NCI-H146 treated with DMSO at 0.1 percent for 48 hours (cell line): ENCODE measurements around the gene FBXO11.
"Not testable (repeated sequence)": the region's sequence is repeated elsewhere in the genome, so short reads cannot be mapped to it uniquely, and the experiment has no call there.

Experiments used
- DNase-seq: peaks from one replicate; lab custom pipeline; 2025; ENCODE audit not compliant: unreplicated experiment; lab: John Stamatoyannopoulos, UW

FBXO11 gene

GRCh38 chr2:47906157-47907038, at the start of gene FBXO11:
TSS of gene FBXO11 (minus strand) at chr2:47906498. CDS start at chr2:47905720, 778 bp downstream.
- DNase-seq = peak; percentile 91

GRCh38 chr2:47950340-47951301, 44.3 kb upstream of the FBXO11 start:
- DNase-seq = no peak

DNA sequence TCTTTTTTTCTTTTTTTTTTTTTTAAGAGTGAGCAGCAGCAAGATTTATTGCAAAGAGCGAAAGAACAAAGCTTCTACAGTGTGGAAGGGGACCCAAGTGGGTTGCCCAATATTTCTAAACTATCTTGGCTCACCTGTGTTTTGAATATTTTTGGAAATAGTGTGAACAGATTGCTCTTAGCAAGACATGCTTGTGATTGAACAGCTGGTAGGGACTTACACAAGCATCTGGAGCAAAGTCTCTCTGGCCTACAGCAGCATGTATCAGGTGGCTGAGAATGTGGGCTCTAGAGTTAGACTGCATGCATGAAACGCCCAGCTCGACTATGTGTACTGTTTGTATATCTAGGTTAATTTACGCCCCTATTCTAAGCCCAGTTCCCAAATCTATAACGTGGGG, 40.3 kb upstream of the FBXO11 start:
- no peak for DNase-seq

DNA sequence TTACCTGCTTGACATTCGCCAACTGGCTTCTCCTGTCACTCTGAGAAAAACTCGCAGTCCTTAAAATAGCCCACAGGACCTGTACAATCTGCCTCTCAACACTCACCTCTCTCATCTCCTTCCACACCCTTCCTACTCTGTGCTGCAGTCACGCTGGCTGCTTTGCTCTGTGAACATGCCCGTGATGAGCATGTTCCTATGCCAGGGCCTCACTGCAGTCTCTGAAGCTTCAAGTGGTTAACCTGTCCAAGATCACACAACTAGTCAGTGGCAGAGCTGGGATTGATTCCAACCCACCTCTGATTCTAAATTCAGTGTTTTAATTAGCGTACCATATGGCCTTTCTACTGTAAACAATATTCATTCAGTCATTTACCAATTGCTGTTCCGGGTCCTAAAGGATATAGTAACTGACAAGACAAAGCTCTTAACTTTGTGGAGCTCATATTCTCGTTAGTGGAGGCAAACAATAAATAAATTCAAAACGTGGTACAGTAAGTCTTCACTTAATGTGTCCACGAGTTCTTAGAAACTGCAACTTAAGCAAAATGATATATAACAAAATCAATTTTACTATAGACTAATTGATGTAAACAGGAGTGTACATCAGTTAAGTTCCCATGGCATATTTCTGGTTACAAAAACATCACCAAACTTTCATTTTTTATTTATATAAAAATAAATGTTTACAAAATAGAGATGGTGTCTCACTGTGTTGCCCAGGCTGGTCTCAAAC, 38.9 kb upstream of the FBXO11 start:
- DNase-seq = no peak

- no peak for DNase-seq
These were observed 35.6 kb upstream of the FBXO11 start for GRCh38 chr2:47941936-47942335.

GRCh38 chr2:47937677-47938076, 31.4 kb upstream of the FBXO11 start:
- DNase-seq = no peak

DNA sequence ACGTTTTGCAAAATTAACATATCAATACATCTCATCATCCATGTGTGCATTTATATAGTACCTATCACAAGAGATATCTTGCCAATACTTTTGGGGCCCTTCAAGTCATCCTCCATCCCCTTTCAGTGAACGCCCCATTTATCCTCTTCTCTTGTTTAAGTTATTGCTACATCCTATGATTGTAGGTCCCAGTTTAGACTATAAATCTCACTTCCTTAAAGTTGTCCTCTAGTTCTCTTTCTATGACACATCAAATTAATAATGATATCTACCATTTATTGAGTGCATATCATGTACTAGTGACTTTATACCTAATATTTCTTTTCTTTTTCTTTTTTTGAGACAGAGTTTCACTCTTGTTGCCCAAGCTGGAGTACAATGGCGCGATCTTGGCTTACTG, 28.8 kb upstream of the FBXO11 start:
- no peak for DNase-seq

DNA sequence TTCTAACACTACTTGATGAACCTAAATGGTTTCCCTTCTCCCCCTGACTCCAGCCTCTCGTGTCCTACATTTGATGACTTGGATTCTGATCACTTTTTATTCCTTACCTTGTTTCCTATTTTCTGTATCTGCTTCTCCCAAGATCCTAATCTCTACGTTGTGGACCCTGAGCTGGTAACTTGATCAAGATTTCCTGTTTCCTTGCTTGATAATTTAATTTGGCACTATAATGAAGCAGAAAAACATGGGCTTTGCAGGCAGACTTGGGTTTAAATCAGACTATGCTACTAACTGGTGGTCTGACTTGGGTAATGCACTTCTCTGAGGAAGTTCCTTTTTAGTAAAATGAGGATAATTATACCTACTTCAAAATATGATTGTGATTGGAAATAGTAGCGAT, 11.7 kb upstream of the FBXO11 start:
- no peak for DNase-seq

GRCh38 chr2:47917276-47917961, 11.1 kb upstream of the FBXO11 start:
- no peak for DNase-seq

- DNase-seq = no peak
These were observed 10.1 kb upstream of the FBXO11 start for GRCh38 chr2:47916412-47916811.

DNA sequence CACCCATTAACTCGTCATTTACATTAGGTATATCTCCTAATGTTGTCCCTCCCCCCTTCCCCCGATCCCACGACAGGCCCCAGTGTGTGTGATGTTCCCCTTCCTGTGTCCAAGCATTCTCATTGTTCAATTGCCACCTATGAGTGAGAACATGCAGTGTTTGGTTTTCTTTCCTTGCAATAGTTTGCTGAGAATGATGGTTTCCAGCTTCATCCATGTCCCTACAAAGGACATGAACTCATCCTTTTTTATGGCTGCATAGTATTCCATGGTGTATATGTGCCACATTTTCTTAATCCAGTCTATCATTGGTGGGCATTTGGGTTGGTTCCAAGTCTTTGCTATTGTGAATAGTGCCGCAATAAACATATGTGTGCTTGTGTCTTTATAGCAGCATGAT, 4.4 kb upstream of the FBXO11 start:
- DNase-seq = not testable (repeated sequence)

DNA sequence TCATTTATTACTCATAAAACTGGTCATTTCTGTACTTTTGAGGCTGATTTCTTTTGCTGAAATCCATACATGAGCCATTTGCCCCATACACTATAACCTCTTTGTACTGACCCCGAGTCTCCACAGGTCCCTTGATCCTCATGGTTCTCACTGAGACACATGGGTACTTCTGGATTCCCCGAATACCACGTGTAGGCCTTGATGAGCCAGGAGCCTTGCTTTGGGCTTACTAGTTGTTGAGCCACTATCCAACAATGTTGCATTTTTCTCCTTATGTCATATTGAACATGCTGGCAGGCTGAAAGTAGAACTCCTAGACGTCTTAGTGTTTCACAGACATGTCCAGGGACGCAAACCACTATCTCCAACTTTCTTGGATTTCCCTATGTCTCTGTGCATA, 2.4 kb upstream of the FBXO11 start:
- DNase-seq = no peak

- no peak for DNase-seq
These were observed 912 bp upstream of the FBXO11 start for GRCh38 chr2:47907039-47907781.

- peak; percentile 41 for DNase-seq
These were observed 727 bp downstream of the FBXO11 start for GRCh38 chr2:47905386-47906156.

DNA sequence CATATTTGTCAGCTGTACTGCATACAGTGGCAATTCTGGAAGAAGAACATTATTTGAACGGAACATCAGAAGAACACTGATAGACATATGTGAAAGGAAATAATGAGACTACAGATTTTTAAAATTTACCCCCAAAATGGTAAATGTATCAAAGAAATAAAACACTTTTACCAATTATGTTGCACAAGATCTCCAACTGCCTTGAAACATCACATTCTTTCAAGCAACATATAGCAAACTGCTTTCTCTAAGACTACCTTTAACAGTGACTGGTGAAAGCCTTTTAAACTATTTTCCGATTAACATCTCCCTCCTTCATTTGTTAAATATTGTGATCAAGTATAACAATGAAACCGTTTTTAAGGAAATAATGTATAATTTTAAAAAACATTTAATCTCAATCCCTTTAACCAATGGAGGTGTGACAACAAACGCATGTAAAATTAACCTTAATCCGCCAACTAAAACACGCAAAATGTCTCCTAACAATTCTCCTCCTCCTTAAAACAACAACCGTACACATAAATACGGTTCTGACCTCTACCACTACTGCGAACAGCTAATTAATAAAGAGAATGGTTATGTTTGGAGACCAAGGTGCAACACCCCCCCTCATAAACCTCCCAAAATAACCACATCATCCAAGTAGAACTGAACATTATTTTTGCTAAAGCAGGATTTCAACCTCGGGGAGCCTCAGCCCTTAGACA, 2.4 kb downstream of the FBXO11 start:
- DNase-seq = no peak

DNA sequence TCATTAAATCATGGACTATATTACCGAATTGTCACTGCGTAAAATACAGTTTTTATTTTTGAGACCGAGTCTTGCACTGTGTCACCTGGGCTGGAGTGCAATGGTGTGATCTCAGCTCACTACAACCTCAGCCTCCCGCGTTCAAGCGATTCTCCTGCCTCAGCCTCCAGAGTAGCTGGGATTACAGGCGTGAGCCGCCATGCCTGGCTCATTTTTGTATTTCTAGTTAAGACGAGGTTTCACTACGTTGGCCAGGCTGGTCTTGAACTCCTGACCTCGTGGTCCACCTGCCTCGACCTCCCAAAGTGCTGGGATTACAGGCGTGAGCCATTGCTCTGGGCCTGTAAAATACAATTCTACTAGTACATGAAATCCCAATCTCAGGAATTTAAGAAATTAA, 4.4 kb downstream of the FBXO11 start:
- DNase-seq = not testable (repeated sequence)

- no peak for DNase-seq
These were observed 5.4 kb downstream of the FBXO11 start for GRCh38 chr2:47900857-47901256.
